SK-N-SH (cell line): ENCODE results near the gene MIXL1. TPM values are rescaled to one million over a fixed set of nuclear protein-coding genes. Genes with fewer than 3 reads are reported as not detected.

Experiments
- CTCF ChIA-PET: fragments of 300-600, 350-600 bp; formaldehyde crosslinking; extraction: SDS; loops from one replicate; lab custom pipeline; 2021; lab: Yijun Ruan, JAX
- POLR2A ChIA-PET: fragments of 350-600 bp; sonication (Branson Sonifier 250); formaldehyde crosslinking; extraction: SDS; loops from one replicate; lab custom pipeline; 2020; ENCODE audit warnings: antibody characterized with exemption, inconsistent platforms; lab: Yijun Ruan, JAX
- DNase-seq: peaks from one replicate; pipeline ENCODE4 v3.0.0; 2012
- H2AFZ ChIP-seq: fragments of 200-600 bp; sonication (generic); 2 replicates; pipeline ENCODE4 v1.8.1; 2016; ENCODE audit warnings: antibody characterized with exemption, mild to moderate bottlenecking, low read depth
- H3F3A ChIP-seq: fragments of 200-600 bp; sonication (generic); replicated peaks from 2 replicates; pipeline ENCODE3; 2016; ENCODE audit warnings: antibody characterized with exemption, mild to moderate bottlenecking; ENCODE audit not compliant: insufficient read depth
- H3K27ac ChIP-seq, 2 experiments: fragments of 200-500 bp in 1 of 2; fragments of 200-600 bp in 1 of 2; sonication (Bioruptor generic) in 1 of 2; sonication (generic), shearing (Covaris generic) in 1 of 2; 2 replicates each; pipeline versions ENCODE4 v1.5.1 to v1.6.1; 2014 to 2016; ENCODE audit warnings: low read depth in 2 of 2, inconsistent platforms in 1 of 2, low read length in 1 of 2, mild to moderate bottlenecking in 1 of 2, mixed read lengths in 1 of 2
- H3K27me3 ChIP-seq: fragments of 200-600 bp; sonication (generic), shearing (Covaris generic); 2 replicates; pipeline ENCODE4 v1.6.1; 2016; ENCODE audit warnings: mixed run types; ENCODE audit not compliant: insufficient read depth
- H3K36me3 ChIP-seq, 2 experiments: fragments of 200-500 bp in 1 of 2; fragments of 200-600 bp in 1 of 2; sonication (Bioruptor generic) in 1 of 2; sonication (generic) in 1 of 2; replicated peaks in 1 of 2; 2 replicates each; pipeline versions ENCODE3 to v1.5.1; 2014 to 2016; ENCODE audit warnings: low read length in 1 of 2, mild to moderate bottlenecking in 1 of 2; ENCODE audit not compliant: insufficient read depth in 2 of 2, control insufficient read depth in 1 of 2
- H3K4me1 ChIP-seq, 2 experiments: fragments of 200-500 bp in 1 of 2; fragments of 200-600 bp in 1 of 2; sonication (Bioruptor generic) in 1 of 2; sonication (generic), shearing (Covaris generic) in 1 of 2; 2 replicates each; pipeline versions ENCODE4 v1.5.1 to v1.6.1; 2014 to 2016; ENCODE audit warnings: low read depth in 1 of 2, low read length in 1 of 2, mixed run types in 1 of 2; ENCODE audit not compliant: insufficient read depth in 2 of 2, control insufficient read depth in 1 of 2
- H3K4me2 ChIP-seq: fragments of 200-600 bp; sonication (generic), shearing (Covaris generic); 2 replicates; pipeline ENCODE4 v1.6.1; 2017; ENCODE audit warnings: mixed run types
- H3K4me3 ChIP-seq, 2 experiments: fragments of 200-500 bp in 1 of 2; fragments of 200-600 bp in 1 of 2; sonication (Bioruptor generic) in 1 of 2; sonication (generic), shearing (Covaris generic) in 1 of 2; 2 replicates each; pipeline versions ENCODE4 v1.5.1 to v1.8.1; 2014 to 2016; ENCODE audit warnings: low read depth in 2 of 2, inconsistent platforms in 1 of 2, low read length in 1 of 2, mild to moderate bottlenecking in 1 of 2, mixed read lengths in 1 of 2, moderate library complexity in 1 of 2
- H3K79me2 ChIP-seq: fragments of 200-600 bp; sonication (generic); 2 replicates; pipeline ENCODE4 v1.8.1; 2017; ENCODE audit warnings: mild to moderate bottlenecking; ENCODE audit not compliant: insufficient read depth
- H3K9ac ChIP-seq: fragments of 200-600 bp; sonication (generic); 2 replicates; pipeline ENCODE4 v1.6.1; 2017; ENCODE audit warnings: mixed run types
- H3K9me2 ChIP-seq: fragments of 200-600 bp; sonication (generic); 2 replicates; pipeline ENCODE4 v1.6.1; 2017; ENCODE audit warnings: mixed run types
- H3K9me3 ChIP-seq: fragments of 200-600 bp; sonication (generic); 2 replicates; pipeline ENCODE4 v1.6.1; 2017; ENCODE audit warnings: mixed run types, mild to moderate bottlenecking, moderate library complexity
- H4K20me1 ChIP-seq: fragments of 200-600 bp; sonication (generic); 2 replicates; pipeline ENCODE4 v1.6.1; 2017; ENCODE audit warnings: mild to moderate bottlenecking, mixed run types; ENCODE audit not compliant: insufficient read depth
- CTCF ChIP-seq: fragments of 200-600 bp; sonication (generic); IDR thresholded peaks from 2 replicates; pipeline ENCODE4 v1.6.1; 2017; ENCODE audit warnings: antibody characterized with exemption, mild to moderate bottlenecking, moderate library complexity
- ELF1 ChIP-seq: IDR thresholded peaks from 2 replicates; pipeline ENCODE4 v1.4.0; 2012
- EP300 ChIP-seq, 2 experiments: IDR thresholded peaks; 2 replicates each; pipeline versions ENCODE4 v1.4.0 to v1.6.1; 2012; ENCODE audit warnings: borderline replicate concordance in 1 of 2, low read depth in 1 of 2, low read length in 1 of 2
- FOSL2 ChIP-seq: IDR thresholded peaks from 2 replicates; pipeline ENCODE4 v1.4.0; 2012; ENCODE audit warnings: low read depth, mild to moderate bottlenecking, moderate library complexity, borderline replicate concordance
- GATA2 ChIP-seq: sonication (generic); formaldehyde crosslinking; IDR thresholded peaks from 2 replicates; pipeline ENCODE4 v1.5.0; 2020; ENCODE audit warnings: mild to moderate bottlenecking, missing genetic modification reagents
- IRF3 ChIP-seq: fragments of 150-350 bp; IDR thresholded peaks from 2 replicates; pipeline ENCODE4 v1.6.1; 2016; ENCODE audit warnings: mild to moderate bottlenecking, low read depth, low read length
- MEF2A ChIP-seq: IDR thresholded peaks from 2 replicates; pipeline ENCODE4 v1.4.0; 2012; ENCODE audit warnings: low read depth, borderline replicate concordance
- MXI1 ChIP-seq: IDR thresholded peaks from 2 replicates; pipeline ENCODE4 v1.6.1; 2012; ENCODE audit warnings: mild to moderate bottlenecking, low read depth, low read length, improper control_type of control experiment
- NRF1 ChIP-seq: IDR thresholded peaks from 2 replicates; pipeline ENCODE4 v1.6.1; 2012; ENCODE audit warnings: low read depth, mild to moderate bottlenecking, low read length
- POLR2AphosphoS5 ChIP-seq: IDR thresholded peaks from 2 replicates; pipeline ENCODE4 v1.6.1; 2012; ENCODE audit warnings: low read depth, low read length
- RAD21 ChIP-seq: IDR thresholded peaks from 2 replicates; pipeline ENCODE4 v1.6.1; 2012; ENCODE audit warnings: mild to moderate bottlenecking, low read length
- RXRA ChIP-seq: IDR thresholded peaks from 2 replicates; pipeline ENCODE4 v1.4.0; 2012; ENCODE audit warnings: low read depth, mild to moderate bottlenecking, borderline replicate concordance
- SIN3A ChIP-seq: IDR thresholded peaks from 2 replicates; pipeline ENCODE4 v1.6.1; 2012; ENCODE audit warnings: low read depth, mild to moderate bottlenecking, low read length, moderate library complexity, borderline replicate concordance
- TEAD4 ChIP-seq: IDR thresholded peaks from 2 replicates; pipeline ENCODE4 v1.4.0; 2012; ENCODE audit warnings: mild to moderate bottlenecking, borderline replicate concordance; ENCODE audit not compliant: insufficient read depth
- YY1 ChIP-seq: IDR thresholded peaks from 2 replicates; pipeline ENCODE4 v1.4.0; 2012; ENCODE audit warnings: low read depth, mild to moderate bottlenecking
- WGBS: methylation state at CpG from one replicate; pipeline ENCODE4 v1.1.6; 2017; ENCODE audit warnings: low lambda C conversion rate; 5-methylcytosine and 5-hydroxymethylcytosine counted together
- polyA plus RNA-seq, 3 experiments: library from polyadenylated mRNA; depleted of rRNA; stranded (reverse); fragments of >200 nt; gene quantifications; 2 replicates each; pipeline ENCODE4 v1.2.3, GENCODE V29; 2012
- TF ChIP-seq, protein P1 (sequence below): IDR thresholded peaks from 2 replicates; pipeline ENCODE4 v1.4.0; 2012; ENCODE audit warnings: low read depth, borderline replicate concordance
- TF ChIP-seq, protein P2 (sequence below): IDR thresholded peaks from 2 replicates; pipeline ENCODE4; 2012
- TF ChIP-seq, protein P3 (sequence below): IDR thresholded peaks from 2 replicates; pipeline ENCODE4 v1.6.1; 2012; ENCODE audit warnings: mild to moderate bottlenecking, low read depth, low read length, moderate library complexity

Gene MIXL1
- polyA plus RNA-seq, 1 of the 3 experiments (the other 2 are of a cell fraction), result 0.03 TPM

DNA sequence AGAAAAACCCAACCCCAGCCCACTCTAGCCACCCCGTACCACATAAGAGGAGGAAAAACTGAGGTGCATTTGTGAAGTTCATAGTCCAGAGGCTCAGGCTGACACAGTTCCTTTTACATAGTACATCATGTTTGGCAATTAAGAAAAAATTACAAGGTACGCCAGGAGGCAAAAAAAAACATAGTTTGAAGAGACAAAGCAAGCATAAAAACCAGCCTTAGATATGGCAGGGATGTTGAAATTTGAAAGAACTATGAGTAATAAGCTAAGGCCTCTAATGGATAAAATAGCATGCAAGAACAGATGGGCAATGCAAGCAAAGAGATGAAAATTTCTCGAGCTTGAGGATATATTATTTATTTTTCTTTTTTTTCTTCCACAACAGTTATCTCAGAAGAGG is 31.9 kb downstream of the MIXL1 start:
- no peaks in the 10 kb centered on the region for H4K20me1 ChIP-seq
- no peaks in the 10 kb centered on the region for H3K4me1 ChIP-seq
- H3K9me3 ChIP-seq, result peaks cover 2% of the 10 kb centered on the region; the same call in 1 of the 2 replicates
- POLR2A ChIA-PET, result no interaction called here
- no peaks in the 10 kb centered on the region for H3K27me3 ChIP-seq
- H3K9me2 ChIP-seq, result no peaks in the 10 kb centered on the region
- no peak overlapping the region for H3K27ac ChIP-seq
- peaks cover 6 to 10% of the 10 kb centered on the region in 2 experiments for H3K36me3 ChIP-seq
- H3K79me2 ChIP-seq, result no peaks in the 10 kb centered on the region
- DNase-seq, result no peak
- no peak overlapping the region for H3K4me3 ChIP-seq
- H3K9ac ChIP-seq, result no peak overlapping the region
- WGBS, result 90% methylated on average over 3 of the region's 3 CpGs
- no peak overlapping the region for H3K4me2 ChIP-seq
- CTCF ChIA-PET, result interaction anchor here (1.2 kb wide), 1 partner anchor 153 kb away, joined by 3 read pairs; the partner anchor contains the start of gene PARP1
- TF ChIP-seq ELF1 (no peak), YY1 (no peak)
- TF ChIP-seq, all 33 proteins: peak for 0
- Histone ChIP-seq H3F3A (no peaks in the 10 kb centered on the region), H2AFZ (no peak overlapping the region)

DNA sequence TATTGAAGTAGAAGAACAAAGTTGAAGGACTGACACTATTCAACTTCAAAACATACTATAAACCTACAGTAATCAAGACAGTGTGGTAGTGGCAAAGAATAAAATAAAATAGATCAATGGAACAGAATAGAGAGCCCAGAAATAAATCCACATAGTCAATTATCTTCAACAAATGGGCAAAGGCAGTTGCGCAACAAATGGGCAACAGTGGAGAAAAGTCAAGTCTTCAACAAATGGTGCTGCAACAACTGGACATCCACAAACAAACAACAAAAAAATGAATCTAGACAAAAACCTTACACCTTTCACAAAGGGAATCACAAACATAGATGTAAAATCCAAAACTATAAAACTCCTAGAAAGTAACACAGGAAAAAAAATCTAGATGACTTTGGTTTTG is 38.4 kb downstream of the MIXL1 start:
- Histone ChIP-seq H3K79me2 (peaks cover 3% of the 10 kb centered on the region; the same call in 1 of the 2 replicates), H3K27me3 (no peaks in the 10 kb centered on the region), H3K9ac (no peak overlapping the region), H3K9me2 (no peaks in the 10 kb centered on the region), H3F3A (peaks cover 8% of the 10 kb centered on the region), H4K20me1 (no peaks in the 10 kb centered on the region), H3K4me1 (no peaks in the 10 kb centered on the region), H3K27ac (no peak overlapping the region), H2AFZ (no peak overlapping the region), H3K4me3 (no peak overlapping the region), H3K36me3 (peaks cover 11 to 37% of the 10 kb centered on the region in 2 experiments), H3K9me3 (peaks cover 5% of the 10 kb centered on the region; the same call in 1 of the 2 replicates), H3K4me2 (no peak overlapping the region)
- ChIA-PET CTCF (no interaction called here), POLR2A (no interaction called here)
- 100% methylated on average over 1 of the region's 1 CpG for WGBS
- TF ChIP-seq POLR2AphosphoS5 (no peak), YY1 (no peak), FOSL2 (no peak), SIN3A (no peak), GATA2 (CRISPR knock-in tag) (no peak), CTCF (no peak), MEF2A (no peak), NRF1 (no peak), TEAD4 (no peak), IRF3 (no peak), EP300 (IDR thresholded peaks at IDR 0.05; ENCODE audit: borderline replicate concordance in 1 of 2, low read depth in 1 of 2, low read length in 1 of 2) (no peak), ELF1 (no peak), MXI1 (no peak), RAD21 (no peak), RXRA (no peak)
- TF ChIP-seq, protein P1, sequence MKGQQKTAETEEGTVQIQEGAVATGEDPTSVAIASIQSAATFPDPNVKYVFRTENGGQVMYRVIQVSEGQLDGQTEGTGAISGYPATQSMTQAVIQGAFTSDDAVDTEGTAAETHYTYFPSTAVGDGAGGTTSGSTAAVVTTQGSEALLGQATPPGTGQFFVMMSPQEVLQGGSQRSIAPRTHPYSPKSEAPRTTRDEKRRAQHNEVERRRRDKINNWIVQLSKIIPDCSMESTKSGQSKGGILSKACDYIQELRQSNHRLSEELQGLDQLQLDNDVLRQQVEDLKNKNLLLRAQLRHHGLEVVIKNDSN, result no peak
- TF ChIP-seq, protein P2, sequence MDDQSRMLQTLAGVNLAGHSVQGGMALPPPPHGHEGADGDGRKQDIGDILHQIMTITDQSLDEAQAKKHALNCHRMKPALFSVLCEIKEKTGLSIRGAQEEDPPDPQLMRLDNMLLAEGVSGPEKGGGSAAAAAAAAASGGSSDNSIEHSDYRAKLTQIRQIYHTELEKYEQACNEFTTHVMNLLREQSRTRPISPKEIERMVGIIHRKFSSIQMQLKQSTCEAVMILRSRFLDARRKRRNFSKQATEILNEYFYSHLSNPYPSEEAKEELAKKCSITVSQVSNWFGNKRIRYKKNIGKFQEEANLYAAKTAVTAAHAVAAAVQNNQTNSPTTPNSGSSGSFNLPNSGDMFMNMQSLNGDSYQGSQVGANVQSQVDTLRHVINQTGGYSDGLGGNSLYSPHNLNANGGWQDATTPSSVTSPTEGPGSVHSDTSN, result no peak
- TF ChIP-seq, protein P3, sequence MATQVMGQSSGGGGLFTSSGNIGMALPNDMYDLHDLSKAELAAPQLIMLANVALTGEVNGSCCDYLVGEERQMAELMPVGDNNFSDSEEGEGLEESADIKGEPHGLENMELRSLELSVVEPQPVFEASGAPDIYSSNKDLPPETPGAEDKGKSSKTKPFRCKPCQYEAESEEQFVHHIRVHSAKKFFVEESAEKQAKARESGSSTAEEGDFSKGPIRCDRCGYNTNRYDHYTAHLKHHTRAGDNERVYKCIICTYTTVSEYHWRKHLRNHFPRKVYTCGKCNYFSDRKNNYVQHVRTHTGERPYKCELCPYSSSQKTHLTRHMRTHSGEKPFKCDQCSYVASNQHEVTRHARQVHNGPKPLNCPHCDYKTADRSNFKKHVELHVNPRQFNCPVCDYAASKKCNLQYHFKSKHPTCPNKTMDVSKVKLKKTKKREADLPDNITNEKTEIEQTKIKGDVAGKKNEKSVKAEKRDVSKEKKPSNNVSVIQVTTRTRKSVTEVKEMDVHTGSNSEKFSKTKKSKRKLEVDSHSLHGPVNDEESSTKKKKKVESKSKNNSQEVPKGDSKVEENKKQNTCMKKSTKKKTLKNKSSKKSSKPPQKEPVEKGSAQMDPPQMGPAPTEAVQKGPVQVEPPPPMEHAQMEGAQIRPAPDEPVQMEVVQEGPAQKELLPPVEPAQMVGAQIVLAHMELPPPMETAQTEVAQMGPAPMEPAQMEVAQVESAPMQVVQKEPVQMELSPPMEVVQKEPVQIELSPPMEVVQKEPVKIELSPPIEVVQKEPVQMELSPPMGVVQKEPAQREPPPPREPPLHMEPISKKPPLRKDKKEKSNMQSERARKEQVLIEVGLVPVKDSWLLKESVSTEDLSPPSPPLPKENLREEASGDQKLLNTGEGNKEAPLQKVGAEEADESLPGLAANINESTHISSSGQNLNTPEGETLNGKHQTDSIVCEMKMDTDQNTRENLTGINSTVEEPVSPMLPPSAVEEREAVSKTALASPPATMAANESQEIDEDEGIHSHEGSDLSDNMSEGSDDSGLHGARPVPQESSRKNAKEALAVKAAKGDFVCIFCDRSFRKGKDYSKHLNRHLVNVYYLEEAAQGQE, result no peak
- no peak for DNase-seq
